Measurements from ENCODE around the gene ADIPOR2. TPM values are rescaled to one million over a fixed set of nuclear protein-coding genes. Genes with fewer than 3 reads are reported as not detected.

ADIPOR2 gene
- polyA plus RNA-seq, 3 donors = 3.9 to 14.6 (median 6.2) TPM

GRCh38 chr12:1811948-1812291 lies 121.0 kb downstream of the ADIPOR2 start:
- peaks cover 21% of the 10 kb centered on the region for H3K79me2 ChIP-seq (ENCODE audit: insufficient read depth, low read length)
- 63% methylated on average over 4 of the region's 6 CpGs for WGBS (ENCODE audit: insufficient coverage)
- H3K4me2 ChIP-seq (replicated peaks; ENCODE audit: extremely low read depth, low read length, poor library complexity, severe bottlenecking) = peak overlapping the region; percentile 69
- H3K4me1 Mint-ChIP-seq = peaks cover 89% of the 10 kb centered on the region
- no peaks in the 10 kb centered on the region for H3K36me3 ChIP-seq (replicated peaks in 1 of 2; ENCODE audit: control insufficient read depth in 1 of 2, insufficient read depth in 2 of 2, low read length in 2 of 2)
- H3K4me1 ChIP-seq (ENCODE audit: control insufficient read depth in 1 of 2, insufficient read depth in 2 of 2, low read length in 2 of 2) = peaks cover 81 to 95% of the 10 kb centered on the region in 2 donors
- peak overlapping the region in 2 of 3 experiments; percentile 37 to 69 for H3K4me3 ChIP-seq (replicated peaks in 1 of 3; ENCODE audit: low read depth in 2 of 3, low read length in 3 of 3)
- no peaks in the 10 kb centered on the region for H3K9me3 ChIP-seq (replicated peaks in 1 of 2; ENCODE audit: control insufficient read depth in 1 of 2, insufficient read depth in 1 of 2, low read length in 2 of 2)
- H3K9ac ChIP-seq (ENCODE audit: insufficient read depth, low read length, poor library complexity, severe bottlenecking) = peak overlapping the region; percentile 63
- peak overlapping the region; percentile 57 to 65 for H3K4me3 Mint-ChIP-seq
- H3K36me3 Mint-ChIP-seq = peaks cover 10% of the 10 kb centered on the region in 2 donors
- H3K27ac Mint-ChIP-seq = peak overlapping the region; percentile 98 to 100 (median 100)
- H3K27ac ChIP-seq (ENCODE audit: low read depth in 1 of 2, low read length in 2 of 2) = peak overlapping the region; percentile 94 to 98
- peaks cover 0 to 4% (median 0%) of the 10 kb centered on the region in 7 donors for H3K9me3 Mint-ChIP-seq
- TF ChIP-seq CTCF (IDR thresholded peaks at IDR 0.05) = no peak
- DNase-seq = no peak
- H3K27me3 ChIP-seq (ENCODE audit: control insufficient read depth in 2 of 2, insufficient read depth in 2 of 2, low read length in 2 of 2) = no peaks in the 10 kb centered on the region
- H2AFZ ChIP-seq (ENCODE audit: insufficient read depth, low read depth, low read length, poor library complexity, severe bottlenecking) = peak overlapping the region; percentile 33
- H4K20me1 ChIP-seq (ENCODE audit: insufficient read depth, low read length) = no peaks in the 10 kb centered on the region
- intact Hi-C loops (cut with micrococcal nuclease) = loop anchor here (2.0 to 10.0 kb wide), 2 partner anchors 15 to 533 kb away; no protein-coding TSS in a partner anchor
- H3K27me3 Mint-ChIP-seq (ENCODE audit: low read depth in 3 of 3) = peaks cover 0 to 3% (median 2%) of the 10 kb centered on the region in 3 donors

- Histone ChIP-seq H3K9me3 (replicated peaks in 1 of 2; ENCODE audit: control insufficient read depth in 1 of 2, insufficient read depth in 1 of 2, low read length in 2 of 2) (no peaks in the 10 kb centered on the region), H3K4me2 (replicated peaks; ENCODE audit: extremely low read depth, low read length, poor library complexity, severe bottlenecking) (peak overlapping the region; percentile 69), H3K79me2 (ENCODE audit: insufficient read depth, low read length) (peaks cover 21% of the 10 kb centered on the region), H4K20me1 (ENCODE audit: insufficient read depth, low read length) (no peaks in the 10 kb centered on the region), H3K27ac (ENCODE audit: low read depth in 1 of 2, low read length in 2 of 2) (peak overlapping the region; percentile 94 to 98), H3K4me3 (replicated peaks in 1 of 3; ENCODE audit: low read depth in 2 of 3, low read length in 3 of 3) (peak overlapping the region in 1 of 3 experiments; percentile 69), H3K9ac (ENCODE audit: insufficient read depth, low read length, poor library complexity, severe bottlenecking) (peak overlapping the region; percentile 63), H2AFZ (ENCODE audit: insufficient read depth, low read depth, low read length, poor library complexity, severe bottlenecking) (peak overlapping the region; percentile 52), H3K36me3 (replicated peaks in 1 of 2; ENCODE audit: control insufficient read depth in 1 of 2, insufficient read depth in 2 of 2, low read length in 2 of 2) (no peaks in the 10 kb centered on the region), H3K4me1 (ENCODE audit: control insufficient read depth in 1 of 2, insufficient read depth in 2 of 2, low read length in 2 of 2) (peaks cover 76 to 86% of the 10 kb centered on the region in 2 donors), H3K27me3 (ENCODE audit: control insufficient read depth in 2 of 2, insufficient read depth in 2 of 2, low read length in 2 of 2) (no peaks in the 10 kb centered on the region)
- H3K9me3 Mint-ChIP-seq = peaks cover 0 to 4% (median 1%) of the 10 kb centered on the region in 7 donors
- H3K36me3 Mint-ChIP-seq = peaks cover 10 to 14% of the 10 kb centered on the region in 2 donors
- intact Hi-C loops (cut with micrococcal nuclease) = loop anchor here in 1 of 2 donors (10.0 kb wide), 1 partner anchor 532 kb away; no protein-coding TSS in a partner anchor
- peaks cover 2 to 3% (median 3%) of the 10 kb centered on the region in 3 donors for H3K27me3 Mint-ChIP-seq (ENCODE audit: low read depth in 3 of 3)
- peak; percentile 87 to 94 (median 91) for DNase-seq
- no peak for TF ChIP-seq CTCF (IDR thresholded peaks at IDR 0.05)
- WGBS (ENCODE audit: insufficient coverage) = under 1% methylated on average over 15 of the region's 17 CpGs
- H3K27ac Mint-ChIP-seq = peak overlapping the region; percentile 98 to 100 (median 100)
- H3K4me3 Mint-ChIP-seq = peak overlapping the region; percentile 47 to 84
- peaks cover 81% of the 10 kb centered on the region for H3K4me1 Mint-ChIP-seq
Observed at GRCh38 chr12:1812650-1813302, 121.9 kb downstream of the ADIPOR2 start.
